CD4-positive, alpha-beta T cell treated with Interleukin-2 at 100 ng/mL for 4 hours (primary cell): ENCODE results near the gene KRI1.
A peak's percentile ranks its signal among the peaks of the same experiment; 100 is the strongest.
"Not testable (repeated sequence)": the region's sequence is repeated elsewhere in the genome, so short reads cannot be mapped to it uniquely, and the experiment has no call there.

Experiments
- DNase-seq: peaks from one replicate; pipeline ENCODE4 v3.0.0-alpha.2; 2020; ENCODE audit warnings: low spot score

Gene KRI1

DNA sequence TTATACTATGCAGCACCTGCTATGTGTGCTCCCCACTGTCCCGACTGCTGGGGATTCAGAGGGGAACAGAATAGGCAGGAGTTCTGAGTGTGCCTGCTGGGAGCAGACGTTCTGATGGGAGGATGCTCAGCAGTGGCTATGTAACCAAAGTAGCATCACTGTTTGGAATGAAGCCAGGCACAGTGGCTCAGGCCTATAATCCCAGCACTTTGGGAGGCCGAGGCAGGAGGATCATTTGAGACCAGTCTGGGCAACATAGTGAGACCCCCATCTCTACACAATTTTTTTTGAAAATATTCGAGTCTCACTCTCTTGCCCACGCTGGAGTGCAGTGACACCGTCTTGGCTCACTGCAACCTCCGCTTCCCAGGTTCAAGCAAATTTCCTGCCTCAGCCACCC is 16.1 kb downstream of the KRI1 start:
- no peak for DNase-seq

DNA sequence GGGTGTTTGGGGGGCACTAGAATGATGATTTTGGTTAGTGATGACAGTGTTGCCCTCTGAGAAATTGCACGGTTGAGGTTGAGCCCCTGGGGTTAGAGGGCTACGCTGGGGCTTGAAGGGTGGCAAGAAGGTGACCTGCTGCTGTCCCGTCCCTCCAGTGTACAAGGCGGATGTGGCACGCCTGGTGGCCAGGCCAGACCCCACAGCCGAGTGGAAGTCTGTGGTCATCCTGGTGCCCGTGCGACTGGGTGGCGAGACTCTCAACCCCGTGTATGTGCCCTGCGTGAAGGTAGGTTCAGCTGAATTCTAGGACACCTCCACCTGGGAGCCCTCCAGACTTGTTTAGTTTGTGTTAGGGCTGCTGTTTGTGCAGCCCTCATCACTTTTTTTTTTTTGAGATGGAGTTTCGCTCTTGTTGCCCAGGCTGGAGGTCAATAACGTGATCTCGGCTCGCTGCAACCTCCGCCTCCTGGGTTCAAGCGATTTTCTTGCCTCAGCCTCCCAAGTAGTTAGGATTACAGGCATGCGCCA is 17.0 kb downstream of the KRI1 start:
- DNase-seq, result no peak

- no peak for DNase-seq
Measured at GRCh38 chr19:10546817-10547216, 19.0 kb downstream of the KRI1 start.

DNA sequence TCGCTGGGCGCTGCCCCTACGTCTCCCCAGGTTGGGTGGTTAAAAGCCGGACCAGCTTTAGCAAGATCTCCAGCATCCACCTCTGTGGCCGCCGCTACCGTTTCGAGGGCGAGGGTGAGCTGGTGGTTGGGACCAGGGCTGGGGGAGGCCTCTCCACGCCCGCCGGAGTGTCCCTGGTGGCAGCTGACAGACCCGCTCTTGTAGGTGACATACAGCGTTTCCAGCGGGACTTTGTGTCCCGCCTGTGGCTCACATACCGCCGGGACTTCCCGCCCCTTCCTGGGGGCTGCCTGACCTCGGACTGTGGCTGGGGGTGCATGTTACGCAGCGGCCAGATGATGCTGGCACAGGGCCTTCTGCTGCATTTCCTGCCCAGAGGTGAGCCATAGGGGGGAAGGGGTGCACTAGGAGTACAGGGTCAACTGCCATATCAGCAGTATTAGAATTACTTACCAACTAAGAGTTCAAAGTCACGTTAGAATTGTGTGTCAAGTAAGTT is 21.0 kb downstream of the KRI1 start:
- DNase-seq, result no peak

GRCh38 chr19:10544242-10544752 is 21.5 kb downstream of the KRI1 start:
- peak; percentile 25 for DNase-seq

GRCh38 chr19:10543420-10544241 is 22.2 kb downstream of the KRI1 start, which contains the start of gene ATG4D:
Gene ATG4D, plus strand, starts transcription at chr19:10543904. Its CDS starts 187 bp downstream, at chr19:10544091.
- DNase-seq, result peak; percentile 76

DNA sequence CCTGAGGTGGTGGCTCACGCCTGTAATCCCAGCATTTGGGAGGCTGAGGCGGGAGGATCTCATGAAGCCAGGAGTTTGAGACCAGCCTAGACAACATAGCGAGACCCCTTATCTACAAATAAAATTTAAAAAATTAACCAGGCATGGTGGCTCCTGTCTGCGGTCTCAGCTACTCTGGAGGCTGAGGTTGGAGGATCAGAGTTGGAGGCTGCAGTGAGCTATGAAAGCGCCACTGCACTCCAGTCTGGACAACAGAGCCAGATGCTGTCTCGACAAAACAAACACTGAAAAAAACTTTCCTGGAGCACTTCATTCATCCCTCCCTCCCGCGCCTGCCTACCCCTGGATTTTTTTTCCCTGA is 22.8 kb downstream of the KRI1 start:
- no peak for DNase-seq

GRCh38 chr19:10539016-10539415 is 26.8 kb downstream of the KRI1 start:
- not testable (repeated sequence) for DNase-seq

- DNase-seq, result no peak
Measured at GRCh38 chr19:10538204-10538983, 27.4 kb downstream of the KRI1 start.

DNA sequence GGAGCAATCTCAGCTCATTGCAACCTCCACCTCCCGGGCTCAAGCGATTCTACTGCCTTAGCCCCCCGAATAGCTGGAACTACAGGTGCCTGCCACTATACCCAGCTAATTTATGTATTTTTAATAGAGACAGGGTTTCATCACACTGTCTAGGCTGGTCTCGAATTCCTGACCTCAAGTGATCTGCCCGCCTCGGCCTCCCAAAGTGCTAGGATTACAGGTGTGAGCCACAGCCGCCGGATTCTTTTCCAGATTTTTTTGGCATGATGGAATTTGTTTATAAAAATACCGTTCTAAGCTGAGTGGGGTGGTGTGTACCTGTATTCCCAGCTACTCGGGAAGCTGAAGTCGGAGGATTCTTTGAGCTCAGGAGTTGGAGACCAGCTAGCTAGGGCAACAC is 28.1 kb downstream of the KRI1 start:
- no peak for DNase-seq

DNA sequence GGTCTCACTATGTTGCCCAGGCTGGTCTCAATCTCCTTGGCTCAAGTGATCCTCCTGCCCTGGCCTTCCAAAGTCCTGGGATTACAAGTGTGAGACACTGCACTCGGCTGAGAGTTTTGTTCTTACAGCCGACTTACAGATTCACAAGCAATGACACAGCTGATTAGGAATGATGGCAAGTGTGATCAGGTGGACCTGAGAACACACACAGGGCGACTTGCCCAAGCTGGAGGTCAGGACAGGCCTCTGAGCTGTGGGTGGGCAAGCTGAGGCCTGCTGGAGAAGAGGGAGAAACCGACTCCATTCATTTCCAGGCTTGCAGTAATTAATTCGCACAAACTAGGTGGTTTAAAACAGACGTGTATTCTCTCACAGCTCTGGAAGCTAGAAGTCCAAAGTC is 30.2 kb downstream of the KRI1 start:
- DNase-seq, result no peak

- no peak for DNase-seq
Measured at GRCh38 chr19:10533646-10534386, 32.0 kb downstream of the KRI1 start.

- no peak for DNase-seq
Measured at GRCh38 chr19:10532457-10532856, 33.4 kb downstream of the KRI1 start.

DNA sequence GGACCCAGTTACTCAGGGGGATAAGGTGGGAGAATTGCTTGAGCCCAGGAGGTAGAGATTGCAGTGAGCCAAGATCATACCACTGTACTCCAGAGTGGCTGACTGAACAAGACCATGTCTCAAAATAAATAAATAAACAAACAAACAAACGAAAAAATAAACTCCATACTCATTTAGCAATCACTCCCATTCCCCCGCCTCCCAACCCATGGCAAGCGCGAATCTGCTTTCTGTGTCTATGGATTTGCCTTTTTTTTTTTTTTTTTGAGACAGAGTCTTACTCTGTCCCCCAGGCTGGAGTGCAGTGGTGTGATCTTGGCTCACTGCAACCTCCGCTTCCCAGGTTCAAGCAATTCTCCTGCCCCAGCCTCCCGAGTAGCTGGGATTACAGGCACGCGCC is 38.9 kb downstream of the KRI1 start:
- not testable (repeated sequence) for DNase-seq

GRCh38 chr19:10525636-10526035 is 40.2 kb downstream of the KRI1 start:
- DNase-seq, result no peak

DNA sequence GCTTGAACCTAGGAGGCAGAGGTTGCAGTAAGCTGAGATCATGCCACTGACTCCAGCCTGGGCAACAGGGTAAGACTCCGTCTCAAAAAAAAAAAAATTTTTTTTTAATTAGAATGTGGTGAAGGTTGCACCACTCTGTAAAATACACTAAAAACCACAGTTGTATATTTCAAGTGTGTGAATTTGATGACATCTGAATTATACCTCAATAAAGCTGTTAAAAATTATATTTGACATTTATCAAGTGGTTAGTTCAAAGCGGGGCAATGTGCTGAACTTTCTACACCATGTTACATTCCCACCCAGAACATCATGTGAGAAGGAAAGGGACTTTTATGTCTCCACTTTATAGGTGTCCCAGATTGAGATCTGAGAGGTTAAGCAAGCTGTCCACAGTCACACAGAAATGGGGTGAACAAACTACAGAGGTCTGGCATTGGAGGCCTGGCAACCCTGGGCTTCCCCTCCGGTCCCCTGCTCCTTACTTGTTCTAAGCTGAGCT is 42.6 kb downstream of the KRI1 start:
- no peak for DNase-seq

- DNase-seq, result no peak
Measured at GRCh38 chr19:10521461-10522171, 44.2 kb downstream of the KRI1 start.

- DNase-seq, result no peak
Measured at GRCh38 chr19:10520652-10521318, 45.0 kb downstream of the KRI1 start.

- DNase-seq, result no peak
Measured at GRCh38 chr19:10519421-10519820, 46.4 kb downstream of the KRI1 start.
